ENCODE measurements around the gene ZC2HC1B.

The ZC2HC1B gene

DNA sequence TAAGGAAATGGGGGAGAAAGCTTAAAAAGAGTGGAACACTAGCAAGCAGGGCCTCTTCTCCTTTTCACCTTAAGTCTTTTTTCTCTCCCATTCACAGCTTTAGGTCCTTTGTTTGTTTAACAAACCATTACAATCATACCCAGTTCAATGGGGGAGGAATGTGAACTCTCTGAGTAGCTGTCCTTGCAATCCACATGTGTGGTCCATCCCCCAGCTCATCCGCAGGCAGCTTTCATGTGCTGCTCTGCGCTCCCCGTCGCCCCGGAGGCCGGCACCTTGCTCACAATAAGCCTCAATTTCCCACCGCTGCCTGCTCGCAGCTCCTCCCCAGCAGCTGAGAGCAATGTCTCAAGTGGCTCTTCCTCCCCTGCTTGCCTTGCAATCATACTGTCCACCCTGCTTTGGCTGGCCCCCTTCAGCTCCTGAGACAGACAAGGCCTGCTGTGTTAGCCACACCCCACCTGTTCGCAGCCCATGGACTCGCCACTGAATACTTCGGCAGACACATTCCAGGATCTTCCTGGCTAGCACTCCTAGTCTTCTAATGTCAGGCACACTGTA lies 94.6 kb downstream of the ZC2HC1B start:
- H3K27ac Mint-ChIP-seq, result no peak overlapping the region
- H3K4me3 Mint-ChIP-seq, result no peak overlapping the region
- no peaks in the 10 kb centered on the region for H3K27me3 Mint-ChIP-seq
- ATAC-seq (no peak), DNase-seq (no peak)
- H3K4me1 Mint-ChIP-seq, result no peaks in the 10 kb centered on the region
- no peaks in the 10 kb centered on the region for H3K9me3 Mint-ChIP-seq

DNA sequence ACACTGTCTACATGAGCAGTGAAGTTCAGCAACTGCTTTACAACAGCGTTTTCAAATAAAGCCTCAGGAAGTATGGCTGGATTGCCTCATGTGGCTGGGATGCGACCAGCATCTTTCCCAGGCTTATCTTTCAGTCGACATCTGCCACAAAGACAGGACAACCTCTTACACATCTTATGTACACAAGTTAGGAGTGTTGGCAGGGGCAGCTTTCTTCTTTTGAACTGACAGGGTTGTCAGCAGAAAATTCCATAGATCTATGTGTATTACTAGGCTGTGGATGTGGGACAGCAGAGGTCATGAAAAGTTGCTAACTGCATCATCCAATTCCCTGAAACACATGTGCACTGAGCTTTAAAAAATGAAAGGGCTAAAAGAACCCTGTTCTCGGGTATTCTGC lies 95.7 kb downstream of the ZC2HC1B start:
- H3K27ac Mint-ChIP-seq, result no peak overlapping the region
- no peaks in the 10 kb centered on the region for H3K4me1 Mint-ChIP-seq
- no peak overlapping the region for H3K4me3 Mint-ChIP-seq
- DNase-seq (no peak), ATAC-seq (no peak)
- no peaks in the 10 kb centered on the region for H3K9me3 Mint-ChIP-seq
- H3K27me3 Mint-ChIP-seq, result no peaks in the 10 kb centered on the region

DNA sequence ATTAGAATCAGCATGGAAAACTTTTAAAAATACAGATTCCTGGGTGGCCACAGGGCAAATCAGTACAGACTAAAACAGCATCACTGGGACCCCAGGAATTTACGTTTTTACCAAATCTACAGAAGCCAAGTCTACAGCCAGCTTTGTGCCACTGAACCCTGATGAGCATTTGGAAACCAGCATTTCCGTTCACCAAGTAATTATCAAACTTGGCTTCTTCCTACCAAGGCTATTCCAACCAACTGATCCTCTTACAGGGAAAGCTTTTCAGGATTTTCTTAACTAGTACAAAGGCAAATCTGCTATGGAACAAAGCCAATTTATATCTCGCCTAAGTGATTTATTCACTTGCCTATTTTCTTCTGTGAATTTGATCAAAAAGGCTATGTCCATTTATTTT lies 96.8 kb downstream of the ZC2HC1B start:
- no peak for DNase-seq
- ATAC-seq, result no peak
- Mint-ChIP-seq H3K9me3 (no peaks in the 10 kb centered on the region), H3K4me1 (no peaks in the 10 kb centered on the region), H3K27me3 (no peaks in the 10 kb centered on the region), H3K4me3 (no peak overlapping the region), H3K27ac (no peak overlapping the region)

DNA sequence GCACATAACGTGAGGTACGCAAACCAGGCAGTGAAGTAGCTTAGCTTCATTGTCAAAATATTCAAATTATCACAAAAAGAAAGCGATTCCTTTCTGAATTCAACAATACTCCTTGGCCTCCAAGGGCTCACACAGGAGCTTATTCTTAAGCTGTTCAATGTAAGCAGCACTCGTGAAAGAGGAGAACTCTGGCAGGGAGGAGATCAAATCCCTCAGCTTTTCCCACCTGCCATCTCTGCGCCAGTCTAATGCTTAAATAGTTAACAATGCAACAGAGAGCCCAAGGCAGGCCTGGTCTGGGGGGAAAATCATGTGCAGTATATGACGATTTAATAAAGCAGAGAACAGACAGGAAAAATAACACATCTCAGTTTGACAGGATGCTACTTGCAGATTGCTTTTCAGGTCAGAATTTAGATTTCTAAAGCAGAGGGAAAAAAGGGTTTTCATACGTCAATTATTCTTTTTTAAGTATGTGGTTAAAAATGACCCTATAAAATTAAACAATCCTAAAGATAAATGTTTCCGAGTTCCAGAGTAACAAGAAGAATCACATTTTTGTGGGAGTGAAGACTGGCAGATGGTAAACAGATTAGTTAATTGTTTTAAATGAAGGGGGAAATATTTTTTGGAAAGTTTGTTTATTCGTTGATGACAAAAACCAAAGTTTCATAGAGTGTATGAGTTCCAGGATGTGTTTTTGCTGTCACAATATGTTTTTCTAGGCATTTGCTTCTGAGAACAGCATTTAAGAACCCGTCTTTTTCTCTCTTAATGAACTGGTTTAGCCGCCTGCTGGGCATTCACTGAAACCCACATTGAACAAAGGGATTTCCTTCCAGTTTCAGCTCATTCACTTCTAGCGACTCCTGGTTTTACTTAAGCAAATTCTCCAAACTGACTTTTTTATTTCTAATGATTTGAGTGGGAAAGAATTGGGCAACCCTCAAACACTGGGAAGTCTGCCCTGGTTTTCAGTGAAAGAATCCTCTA lies 97.9 kb downstream of the ZC2HC1B start:
- no peak overlapping the region for H3K4me3 Mint-ChIP-seq
- ATAC-seq (no peak), DNase-seq (no peak)
- H3K9me3 Mint-ChIP-seq, result no peaks in the 10 kb centered on the region
- no peaks in the 10 kb centered on the region for H3K27me3 Mint-ChIP-seq
- H3K27ac Mint-ChIP-seq, result no peak overlapping the region
- no peaks in the 10 kb centered on the region for H3K4me1 Mint-ChIP-seq

DNA sequence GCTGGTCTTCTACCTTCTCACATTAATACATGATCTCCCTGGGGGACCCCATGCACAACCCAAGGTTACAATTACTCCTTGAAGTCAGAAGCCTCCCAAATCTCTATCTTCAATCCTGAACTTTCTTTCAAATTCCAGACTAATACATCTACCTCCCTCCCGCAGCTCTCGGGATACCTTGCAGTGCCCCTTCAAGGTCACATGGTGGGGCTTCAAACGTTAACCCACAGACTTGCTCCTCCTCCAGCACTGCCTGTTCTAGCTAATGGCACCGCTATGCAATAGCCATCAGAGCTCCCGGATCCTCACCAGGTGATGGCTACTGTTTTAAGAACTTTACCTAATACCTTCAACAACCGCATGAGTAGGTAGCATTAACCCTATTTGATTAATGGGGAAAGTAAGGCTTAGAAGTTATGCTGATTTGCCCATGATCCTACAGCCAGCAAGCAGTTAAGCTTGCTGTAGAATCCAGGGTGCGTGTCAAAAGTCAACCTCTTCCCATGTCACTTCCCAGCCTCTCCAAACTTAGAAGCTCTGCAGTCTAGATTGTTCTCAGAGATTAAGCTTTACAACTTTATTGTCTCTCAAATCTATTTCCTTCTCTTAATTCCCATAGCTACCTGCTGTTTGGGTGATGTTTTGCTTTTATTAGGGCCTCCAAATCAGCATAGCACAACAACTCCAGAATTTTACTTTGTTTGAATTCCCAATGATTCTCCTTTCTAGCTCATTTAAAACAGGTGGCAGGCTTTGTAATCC lies 99.1 kb downstream of the ZC2HC1B start:
- no peak overlapping the region for H3K27ac Mint-ChIP-seq
- H3K4me1 Mint-ChIP-seq, result no peaks in the 10 kb centered on the region
- no peak for DNase-seq
- no peak for ATAC-seq
- no peaks in the 10 kb centered on the region for H3K27me3 Mint-ChIP-seq
- no peak overlapping the region for H3K4me3 Mint-ChIP-seq
- H3K9me3 Mint-ChIP-seq, result no peaks in the 10 kb centered on the region

DNA sequence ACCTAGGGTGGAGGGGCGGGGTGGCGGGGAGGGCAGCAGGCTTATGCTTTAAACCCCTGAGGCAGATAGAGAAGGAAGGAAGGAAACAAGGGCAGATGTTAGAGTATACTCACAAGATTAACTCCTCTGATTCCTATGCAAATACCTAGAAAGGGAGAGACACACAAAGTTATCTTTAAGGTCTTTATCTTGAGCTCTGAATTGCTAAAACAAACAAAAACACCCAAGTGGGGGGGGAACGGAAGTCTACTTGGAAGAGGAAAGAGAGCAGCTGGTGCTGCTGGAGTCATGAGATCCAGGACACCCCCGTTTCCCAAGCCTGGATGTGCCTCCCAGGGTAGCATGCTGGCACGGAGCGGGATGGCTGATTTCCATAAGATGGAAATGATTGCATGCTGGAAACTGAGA lies 100.4 kb downstream of the ZC2HC1B start:
- Mint-ChIP-seq H3K4me1 (no peaks in the 10 kb centered on the region), H3K4me3 (no peak overlapping the region), H3K27me3 (peaks cover 6% of the 10 kb centered on the region), H3K9me3 (no peaks in the 10 kb centered on the region), H3K27ac (no peak overlapping the region)
- ATAC-seq (no peak), DNase-seq (no peak)

DNA sequence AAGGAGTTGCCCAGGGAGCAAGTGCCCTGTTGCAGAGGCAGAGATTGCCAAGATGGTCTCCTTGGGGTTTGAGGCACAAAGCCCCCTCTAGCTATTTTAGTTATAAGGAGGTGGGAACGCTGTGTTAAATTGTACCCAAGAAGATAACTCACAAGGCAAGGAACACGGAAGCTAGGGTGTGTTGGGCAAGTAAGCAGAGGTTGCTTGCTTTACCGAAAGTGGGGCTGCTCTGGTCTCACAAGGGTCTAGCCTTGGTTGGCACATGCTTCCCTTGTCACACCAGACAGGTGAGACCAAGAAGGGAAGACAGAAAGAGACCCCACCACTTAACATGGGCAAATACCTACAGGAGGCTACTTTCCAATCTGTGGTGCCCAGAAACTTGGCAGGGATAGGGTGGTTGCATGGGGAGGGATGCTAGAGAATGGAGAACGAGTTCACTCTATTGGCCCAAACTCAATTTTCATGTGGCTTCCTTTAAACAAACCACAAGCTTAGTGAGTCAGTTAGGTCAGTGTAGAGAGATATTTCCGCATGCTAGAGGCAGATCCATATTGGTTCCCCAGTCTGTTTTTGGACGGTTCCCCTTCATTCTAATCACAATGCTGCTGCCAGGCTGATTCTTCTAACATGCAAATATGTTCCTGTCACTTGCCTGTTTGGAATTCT lies 101.4 kb downstream of the ZC2HC1B start:
- DNase-seq (no peak), ATAC-seq (no peak)
- Mint-ChIP-seq H3K4me3 (no peak overlapping the region), H3K9me3 (no peaks in the 10 kb centered on the region), H3K4me1 (no peaks in the 10 kb centered on the region), H3K27ac (no peak overlapping the region), H3K27me3 (peaks cover 7% of the 10 kb centered on the region)

DNA sequence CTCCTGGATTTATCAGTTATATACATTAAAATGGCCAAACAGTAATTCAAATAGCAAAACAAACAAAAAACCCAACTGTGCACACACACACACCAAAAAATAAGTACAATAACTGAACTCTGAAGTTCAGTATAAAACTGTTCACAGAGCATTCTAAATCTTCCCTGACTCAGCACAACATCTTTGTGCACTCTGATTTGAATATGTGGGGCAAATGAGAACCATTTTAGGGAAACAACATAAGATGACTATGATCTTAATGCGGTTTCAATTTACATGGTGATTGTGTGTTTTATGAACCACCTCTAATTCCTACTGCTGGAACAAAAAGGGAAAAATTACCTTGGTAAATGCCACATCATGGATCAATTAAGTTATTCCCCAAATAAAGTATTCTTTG lies 102.0 kb downstream of the ZC2HC1B start:
- Mint-ChIP-seq H3K9me3 (no peaks in the 10 kb centered on the region), H3K4me3 (no peak overlapping the region), H3K27me3 (peaks cover 7% of the 10 kb centered on the region), H3K4me1 (no peaks in the 10 kb centered on the region), H3K27ac (no peak overlapping the region)
- DNase-seq, result no peak
- ATAC-seq, result no peak

DNA sequence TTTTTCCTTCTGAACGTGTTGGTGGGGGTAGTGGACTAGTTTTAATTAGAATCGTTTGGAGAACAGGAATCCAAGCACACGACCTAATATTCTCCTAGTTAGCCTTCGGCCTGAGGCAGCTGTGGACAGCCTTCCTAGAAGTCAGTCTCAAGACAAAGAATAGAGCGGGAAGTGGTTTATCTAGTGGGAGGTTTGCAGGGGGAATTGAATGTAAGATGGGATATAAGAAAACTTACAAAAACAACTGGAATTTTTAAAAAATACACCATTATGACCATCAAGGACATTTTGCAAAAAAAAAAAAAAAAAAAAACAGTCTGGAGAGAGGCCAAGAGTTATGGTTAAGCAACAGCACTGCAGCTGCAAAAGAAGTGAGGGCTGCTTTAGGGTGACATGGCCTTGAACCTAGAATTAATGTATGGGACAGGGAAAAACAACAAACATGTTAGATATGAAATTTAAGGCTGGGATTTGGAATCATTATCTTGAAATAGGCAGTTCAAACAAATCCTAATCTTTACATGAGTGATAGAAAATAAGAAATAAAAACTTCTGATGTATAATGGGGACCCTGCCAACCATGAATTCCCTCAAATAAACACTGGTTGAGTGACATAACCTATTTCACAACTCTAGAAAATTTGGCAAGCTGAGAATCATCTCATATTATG lies 103.6 kb downstream of the ZC2HC1B start:
- Mint-ChIP-seq H3K27me3 (peaks cover 7% of the 10 kb centered on the region), H3K4me3 (no peak overlapping the region), H3K9me3 (no peaks in the 10 kb centered on the region), H3K4me1 (no peaks in the 10 kb centered on the region), H3K27ac (no peak overlapping the region)
- DNase-seq (no peak), ATAC-seq (no peak)

DNA sequence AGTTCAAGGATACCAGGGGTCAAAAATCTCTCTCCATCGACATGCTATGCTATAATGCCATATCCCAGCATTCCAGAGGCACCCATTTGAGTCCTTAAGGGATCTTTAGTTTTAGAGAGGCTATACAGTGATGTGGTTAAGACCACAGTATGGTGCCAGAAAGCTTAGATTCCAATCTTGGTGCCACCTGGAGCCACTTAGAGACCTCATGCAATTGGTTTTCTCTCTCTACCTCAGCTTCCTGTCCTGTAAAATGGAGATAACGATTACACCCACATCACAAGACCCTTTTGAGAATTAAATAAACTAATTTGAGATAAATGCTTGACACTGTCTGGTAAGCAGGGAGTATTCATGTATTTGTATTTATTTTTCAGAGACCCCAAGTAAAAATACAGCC lies 104.8 kb downstream of the ZC2HC1B start:
- Mint-ChIP-seq H3K27me3 (peaks cover 7% of the 10 kb centered on the region), H3K4me3 (no peak overlapping the region), H3K9me3 (no peaks in the 10 kb centered on the region), H3K4me1 (no peaks in the 10 kb centered on the region), H3K27ac (no peak overlapping the region)
- DNase-seq, result no peak
- no peak for ATAC-seq

DNA sequence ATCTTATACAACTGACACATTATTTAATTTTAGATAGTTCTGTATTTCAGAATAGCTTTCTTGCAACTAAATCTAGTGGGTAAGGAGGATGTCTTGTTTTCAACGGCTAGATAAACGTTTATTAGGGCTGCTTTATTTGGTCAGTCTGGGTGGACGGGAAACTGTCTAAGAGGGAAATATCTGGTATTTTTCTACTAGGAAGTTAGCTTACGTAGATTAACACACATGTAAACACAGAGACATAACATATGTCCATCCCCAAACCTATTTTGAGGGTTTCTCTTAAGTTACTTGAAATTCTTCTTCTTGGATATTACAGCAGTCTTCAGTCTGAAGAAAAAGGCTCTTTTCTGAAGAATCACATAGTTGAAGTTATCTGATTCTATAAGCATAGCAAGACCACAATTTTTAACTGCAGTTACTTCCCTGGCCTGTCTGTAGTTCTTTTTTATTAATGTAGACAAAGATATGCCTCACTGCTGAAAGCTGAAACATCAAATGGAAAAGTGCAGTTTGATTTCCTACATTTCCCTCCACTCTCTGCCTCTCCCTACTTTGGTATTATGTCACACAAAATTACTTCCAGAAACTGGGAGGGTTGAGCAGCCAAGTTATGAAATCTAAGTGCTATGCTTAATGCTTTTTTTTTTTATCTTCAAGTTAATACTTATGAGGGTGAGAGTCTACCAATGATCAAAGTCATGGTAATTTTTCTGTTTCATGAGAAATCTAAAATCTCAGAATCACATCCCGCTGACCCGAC lies 106.4 kb downstream of the ZC2HC1B start:
- H3K4me1 Mint-ChIP-seq, result no peaks in the 10 kb centered on the region
- H3K27me3 Mint-ChIP-seq, result peaks cover 7% of the 10 kb centered on the region
- no peak overlapping the region for H3K4me3 Mint-ChIP-seq
- no peaks in the 10 kb centered on the region for H3K9me3 Mint-ChIP-seq
- ATAC-seq, result no peak
- no peak overlapping the region for H3K27ac Mint-ChIP-seq
- DNase-seq, result no peak

DNA sequence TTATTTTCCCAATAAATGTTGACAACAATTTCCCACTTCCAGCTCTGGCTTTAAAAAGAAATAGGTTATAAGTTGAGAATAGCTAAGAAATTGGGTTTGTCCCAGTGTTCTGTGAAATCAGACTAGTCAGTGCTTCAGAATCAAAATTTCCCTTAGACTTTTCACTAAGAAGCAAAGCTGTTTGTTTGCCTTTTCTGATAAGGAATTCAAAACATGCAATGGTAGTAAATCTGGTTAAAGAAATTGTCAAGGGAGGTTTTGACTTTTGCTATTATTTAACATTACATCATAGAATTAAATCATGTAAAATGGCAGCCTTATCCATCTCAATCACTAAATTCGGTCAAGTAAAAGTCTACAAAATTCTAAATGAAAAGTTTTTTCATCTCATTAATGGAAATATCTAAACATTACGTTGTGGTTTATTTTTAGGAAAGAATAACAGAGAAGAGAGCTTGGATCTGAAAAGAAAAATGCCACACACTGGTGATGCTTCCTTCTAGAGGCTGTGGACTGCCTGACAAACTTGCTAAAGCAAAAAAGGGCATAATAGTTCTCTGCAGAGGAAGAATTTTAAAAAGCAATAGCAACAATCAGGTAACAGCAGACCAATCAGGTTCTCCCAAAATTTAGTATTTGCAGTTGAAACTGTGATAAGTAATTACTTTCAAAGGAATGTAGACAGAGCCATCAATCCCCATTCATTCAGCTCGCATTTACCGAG lies 107.4 kb downstream of the ZC2HC1B start:
- Mint-ChIP-seq H3K4me1 (peaks cover under 1% of the 10 kb centered on the region), H3K9me3 (no peaks in the 10 kb centered on the region), H3K27me3 (peaks cover 7% of the 10 kb centered on the region), H3K27ac (no peak overlapping the region), H3K4me3 (no peak overlapping the region)
- ATAC-seq, result no peak
- no peak for DNase-seq

DNA sequence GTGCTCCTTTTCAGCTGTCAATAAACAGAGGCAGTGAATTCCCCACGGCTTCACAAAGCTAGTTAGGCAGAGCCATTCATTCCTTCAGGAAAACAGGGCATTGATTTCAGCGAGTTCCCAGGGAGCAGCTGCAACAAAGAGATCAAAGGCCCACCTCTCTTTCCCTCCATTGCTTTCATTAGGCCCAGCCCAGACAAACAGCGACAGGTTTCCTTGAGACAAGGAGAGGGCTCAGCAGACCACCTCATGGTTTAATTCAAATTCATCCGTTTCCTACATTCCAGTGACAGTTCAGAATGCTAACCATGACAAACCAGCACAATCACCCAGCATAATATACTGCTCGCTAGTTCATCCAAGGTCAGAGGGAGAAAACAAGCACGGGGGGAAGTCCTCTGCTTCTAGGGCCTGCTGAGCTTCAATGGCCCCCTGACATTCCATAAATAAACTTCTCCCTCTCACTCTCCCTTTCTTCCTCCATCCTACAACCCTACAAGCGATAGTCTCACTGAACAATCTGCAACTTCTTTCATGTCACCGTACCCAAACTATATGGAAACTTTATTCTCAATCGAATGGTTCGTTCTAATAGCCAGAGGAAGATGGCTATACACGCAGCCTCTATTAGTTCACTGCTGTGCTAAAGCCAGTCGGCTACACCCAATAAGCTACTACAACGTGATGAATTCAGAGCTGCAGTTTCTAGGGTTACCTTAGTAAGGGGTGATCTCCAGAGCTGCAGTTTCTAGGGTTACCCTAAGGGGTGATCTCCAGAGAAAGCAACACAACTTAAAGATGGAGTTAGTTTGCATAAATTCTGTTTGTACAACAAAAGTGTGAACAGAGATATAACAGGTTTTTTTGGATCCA lies 109.1 kb downstream of the ZC2HC1B start:
- no peak for DNase-seq
- peaks cover 7% of the 10 kb centered on the region for H3K27me3 Mint-ChIP-seq
- H3K27ac Mint-ChIP-seq, result peak overlapping the region in 1 of 2 donors; percentile 24
- ATAC-seq, result no peak
- peaks cover 7% of the 10 kb centered on the region for H3K4me1 Mint-ChIP-seq
- no peak overlapping the region for H3K4me3 Mint-ChIP-seq
- H3K9me3 Mint-ChIP-seq, result no peaks in the 10 kb centered on the region

Measured in stimulated activated naive CD8-positive, alpha-beta T cell treated with anti-CD3 and anti-CD28 coated beads, Interleukin-15, amount 100 ng/mL, for 72 hours (primary cell).